ENCODE results near the gene GRAMD2A. TPM values are rescaled to one million over a fixed set of nuclear protein-coding genes. Genes with fewer than 3 reads are reported as not detected.
A peak's percentile ranks its signal among the peaks of the same experiment; 100 is the strongest.
"Not testable (repeated sequence)": the region's sequence is repeated elsewhere in the genome, so short reads cannot be mapped to it uniquely, and the experiment has no call there.

Gene GRAMD2A
- total RNA-seq, 2 donors from 2014 or later, result 2.3 to 3.3 TPM

GRCh38 chr15:72173864-72174550, 23.6 kb downstream of the GRAMD2A start:
- TF ChIP-seq, protein P1, sequence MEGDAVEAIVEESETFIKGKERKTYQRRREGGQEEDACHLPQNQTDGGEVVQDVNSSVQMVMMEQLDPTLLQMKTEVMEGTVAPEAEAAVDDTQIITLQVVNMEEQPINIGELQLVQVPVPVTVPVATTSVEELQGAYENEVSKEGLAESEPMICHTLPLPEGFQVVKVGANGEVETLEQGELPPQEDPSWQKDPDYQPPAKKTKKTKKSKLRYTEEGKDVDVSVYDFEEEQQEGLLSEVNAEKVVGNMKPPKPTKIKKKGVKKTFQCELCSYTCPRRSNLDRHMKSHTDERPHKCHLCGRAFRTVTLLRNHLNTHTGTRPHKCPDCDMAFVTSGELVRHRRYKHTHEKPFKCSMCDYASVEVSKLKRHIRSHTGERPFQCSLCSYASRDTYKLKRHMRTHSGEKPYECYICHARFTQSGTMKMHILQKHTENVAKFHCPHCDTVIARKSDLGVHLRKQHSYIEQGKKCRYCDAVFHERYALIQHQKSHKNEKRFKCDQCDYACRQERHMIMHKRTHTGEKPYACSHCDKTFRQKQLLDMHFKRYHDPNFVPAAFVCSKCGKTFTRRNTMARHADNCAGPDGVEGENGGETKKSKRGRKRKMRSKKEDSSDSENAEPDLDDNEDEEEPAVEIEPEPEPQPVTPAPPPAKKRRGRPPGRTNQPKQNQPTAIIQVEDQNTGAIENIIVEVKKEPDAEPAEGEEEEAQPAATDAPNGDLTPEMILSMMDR (IDR thresholded peaks at IDR 0.05), result no peak
- no peaks in the 10 kb centered on the region for H3K27me3 ChIP-seq
- no peaks in the 10 kb centered on the region for H3K4me1 ChIP-seq
- no peak for DNase-seq
- no peak overlapping the region for H3K4me3 ChIP-seq
- no peak overlapping the region for H3K27ac ChIP-seq
- no peaks in the 10 kb centered on the region for H3K9me3 ChIP-seq
- no peak overlapping the region for H3K9ac ChIP-seq (ENCODE audit: low read depth in 2 of 2, low read length in 2 of 2)
- intact Hi-C loops (cut with DNase I), result no loop called here
- no peaks in the 10 kb centered on the region for H3K36me3 ChIP-seq

GRCh38 chr15:72173401-72173800, 24.2 kb downstream of the GRAMD2A start:
- H3K9me3 ChIP-seq, result no peaks in the 10 kb centered on the region
- intact Hi-C loops (cut with DNase I), result no loop called here
- H3K36me3 ChIP-seq, result no peaks in the 10 kb centered on the region
- no peak for DNase-seq
- H3K27ac ChIP-seq, result no peak overlapping the region
- H3K4me3 ChIP-seq, result no peak overlapping the region
- no peaks in the 10 kb centered on the region for H3K27me3 ChIP-seq
- no peak overlapping the region for H3K9ac ChIP-seq (ENCODE audit: low read depth in 2 of 2, low read length in 2 of 2)
- no peaks in the 10 kb centered on the region for H3K4me1 ChIP-seq
- TF ChIP-seq, protein P1 (IDR thresholded peaks at IDR 0.05), result no peak

- Histone ChIP-seq H3K27ac (no peak overlapping the region), H3K36me3 (no peaks in the 10 kb centered on the region), H3K4me1 (no peaks in the 10 kb centered on the region), H3K27me3 (no peaks in the 10 kb centered on the region), H3K9ac (ENCODE audit: low read depth in 2 of 2, low read length in 2 of 2) (no peak overlapping the region), H3K4me3 (no peak overlapping the region), H3K9me3 (no peaks in the 10 kb centered on the region)
- DNase-seq, result no peak
- TF ChIP-seq, protein P1 (IDR thresholded peaks at IDR 0.05), result no peak
- intact Hi-C loops (cut with DNase I), result no loop called here
These were observed 24.8 kb downstream of the GRAMD2A start for GRCh38 chr15:72172796-72173195.

GRCh38 chr15:72171978-72172377, 25.6 kb downstream of the GRAMD2A start:
- DNase-seq; intact Hi-C loops (cut with DNase I): not testable (repeated sequence)

DNA sequence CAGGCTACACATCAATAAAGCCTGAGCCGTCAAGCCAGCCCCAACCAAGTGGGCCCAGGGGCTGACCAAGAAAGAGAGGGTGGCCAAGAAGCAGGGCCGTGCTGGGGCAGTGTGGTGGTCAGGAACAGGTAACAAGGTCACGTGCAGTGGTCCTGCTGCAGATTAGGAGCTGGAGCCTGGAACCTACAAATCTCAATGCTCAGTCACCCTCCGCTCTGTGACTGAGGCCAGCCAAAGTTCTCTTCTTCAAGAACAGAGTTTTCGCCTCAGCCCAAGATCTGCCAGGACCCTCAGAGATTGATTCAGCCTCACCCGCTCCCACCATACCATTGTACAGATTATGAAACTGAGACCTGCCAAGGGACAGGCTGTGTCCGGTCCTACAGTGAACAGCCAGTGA, 26.9 kb downstream of the GRAMD2A start:
- Histone ChIP-seq H3K27ac (peak overlapping the region; percentile 31), H3K9me3 (no peaks in the 10 kb centered on the region), H3K36me3 (no peaks in the 10 kb centered on the region), H3K4me3 (no peak overlapping the region), H3K27me3 (no peaks in the 10 kb centered on the region), H3K9ac (ENCODE audit: low read depth in 2 of 2, low read length in 2 of 2) (peak overlapping the region in 1 of 2 donors; percentile 23), H3K4me1 (no peaks in the 10 kb centered on the region)
- intact Hi-C loops (cut with DNase I), result no loop called here
- no peak for DNase-seq
- TF ChIP-seq, protein P1 (IDR thresholded peaks at IDR 0.05), result no peak

More at GRCh38 chr15:72171978-72172377, 25.6 kb downstream of the GRAMD2A start:
- not testable (repeated sequence) for H3K9ac ChIP-seq (ENCODE audit: low read depth in 2 of 2, low read length in 2 of 2); H3K27me3 ChIP-seq; H3K27ac ChIP-seq; H3K9me3 ChIP-seq; H3K4me1 ChIP-seq; H3K4me3 ChIP-seq; H3K36me3 ChIP-seq

DNA sequence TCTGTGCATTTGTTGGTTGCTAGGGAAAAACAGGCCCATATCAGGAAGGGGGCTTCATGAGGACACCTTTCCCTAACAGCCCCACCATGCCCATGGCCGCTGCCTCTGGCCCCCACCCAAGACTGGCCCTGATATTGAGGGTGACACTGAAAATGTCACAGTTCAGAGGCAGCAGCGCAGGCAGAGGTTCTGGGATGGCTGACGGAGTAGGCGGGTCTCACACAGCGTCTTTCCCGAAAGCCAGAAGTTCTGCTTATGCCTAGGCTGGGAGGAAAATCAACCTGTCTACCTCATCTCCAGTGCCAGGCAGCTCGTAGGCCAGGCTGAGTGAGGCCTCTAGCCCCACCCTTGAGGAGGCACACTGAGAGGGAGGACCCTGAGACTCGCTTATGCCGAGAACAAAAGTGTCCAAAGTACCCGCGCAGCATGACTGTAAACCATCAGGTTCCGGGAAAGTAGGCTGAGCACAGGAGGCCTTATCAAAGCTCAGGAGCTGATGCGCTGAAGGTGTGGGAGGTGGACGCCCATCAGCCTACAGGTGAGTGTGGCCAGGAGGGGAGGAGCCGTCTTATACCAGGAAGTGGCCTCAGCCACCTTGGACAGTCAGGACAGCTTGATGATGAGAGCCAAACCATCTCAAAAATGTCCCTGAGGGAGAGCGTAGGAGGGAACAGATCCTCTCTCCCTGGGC, 27.5 kb downstream of the GRAMD2A start:
- no peaks in the 10 kb centered on the region for H3K27me3 ChIP-seq
- intact Hi-C loops (cut with DNase I), result no loop called here
- TF ChIP-seq, protein P1 (IDR thresholded peaks at IDR 0.05), result no peak
- H3K9me3 ChIP-seq, result no peaks in the 10 kb centered on the region
- H3K4me1 ChIP-seq, result no peaks in the 10 kb centered on the region
- no peak overlapping the region for H3K4me3 ChIP-seq
- H3K9ac ChIP-seq (ENCODE audit: low read depth in 2 of 2, low read length in 2 of 2), result peak overlapping the region in 1 of 2 donors; percentile 1
- peak overlapping the region; percentile 69 for H3K27ac ChIP-seq
- no peaks in the 10 kb centered on the region for H3K36me3 ChIP-seq
- peak; percentile 86 for DNase-seq
